Skin of body (tissue), 2 donors: ENCODE data around the gene RWDD3. TPM values are rescaled to one million over a fixed set of nuclear protein-coding genes. Genes with fewer than 3 reads are reported as not detected.

ENCODE experiments used
- DNase-seq: peaks from one replicate; lab custom pipeline; 2025; lab: John Stamatoyannopoulos, UW
- total RNA-seq: library from RNA; depleted of rRNA; stranded (reverse); fragments of >200 nt; gene quantifications from one replicate; pipeline ENCODE4 v1.2.3, GENCODE V29; 2014

Gene RWDD3
- total RNA-seq, 1 donor from 2014 or later, result 17.1 TPM

DNA sequence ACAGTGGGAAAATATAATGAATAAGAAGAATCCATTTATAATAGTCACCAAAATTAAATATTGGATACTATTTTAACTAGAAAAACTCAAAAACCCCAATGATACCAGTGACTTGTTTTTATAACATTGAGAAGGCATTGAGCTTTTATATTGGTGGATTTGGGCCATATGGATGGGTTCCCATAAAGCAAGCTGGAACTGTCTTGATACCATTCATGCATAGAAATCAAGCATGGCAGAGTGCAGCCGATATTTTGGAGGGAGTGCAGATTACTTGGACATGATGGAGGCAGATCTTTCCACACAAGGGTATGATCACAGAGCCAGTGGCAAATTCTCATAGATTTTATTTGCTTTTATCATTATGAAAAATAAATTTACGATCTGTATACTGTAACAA is 3.8 kb upstream of the RWDD3 start:
- no peak for DNase-seq

DNA sequence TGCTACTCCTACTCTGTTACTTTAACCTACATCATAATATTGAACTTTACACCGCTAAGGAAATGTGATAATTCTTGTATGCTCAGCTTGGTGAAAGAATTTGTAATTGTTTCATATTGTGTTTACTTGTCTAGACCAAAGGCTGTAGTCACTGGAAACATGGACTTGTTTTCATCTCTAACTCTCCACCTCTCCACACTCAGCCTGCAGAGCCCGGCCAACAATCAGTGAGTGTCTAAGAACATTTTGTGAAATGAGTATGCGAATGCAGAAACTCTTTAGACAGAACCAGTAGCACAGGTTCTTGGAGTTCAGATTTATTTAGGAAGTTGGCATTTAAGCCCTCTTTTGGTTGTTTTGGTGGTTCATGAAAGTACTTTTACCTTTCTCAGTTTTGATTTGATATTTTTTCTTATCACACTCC is 3.2 kb upstream of the RWDD3 start:
- no peak for DNase-seq

DNA sequence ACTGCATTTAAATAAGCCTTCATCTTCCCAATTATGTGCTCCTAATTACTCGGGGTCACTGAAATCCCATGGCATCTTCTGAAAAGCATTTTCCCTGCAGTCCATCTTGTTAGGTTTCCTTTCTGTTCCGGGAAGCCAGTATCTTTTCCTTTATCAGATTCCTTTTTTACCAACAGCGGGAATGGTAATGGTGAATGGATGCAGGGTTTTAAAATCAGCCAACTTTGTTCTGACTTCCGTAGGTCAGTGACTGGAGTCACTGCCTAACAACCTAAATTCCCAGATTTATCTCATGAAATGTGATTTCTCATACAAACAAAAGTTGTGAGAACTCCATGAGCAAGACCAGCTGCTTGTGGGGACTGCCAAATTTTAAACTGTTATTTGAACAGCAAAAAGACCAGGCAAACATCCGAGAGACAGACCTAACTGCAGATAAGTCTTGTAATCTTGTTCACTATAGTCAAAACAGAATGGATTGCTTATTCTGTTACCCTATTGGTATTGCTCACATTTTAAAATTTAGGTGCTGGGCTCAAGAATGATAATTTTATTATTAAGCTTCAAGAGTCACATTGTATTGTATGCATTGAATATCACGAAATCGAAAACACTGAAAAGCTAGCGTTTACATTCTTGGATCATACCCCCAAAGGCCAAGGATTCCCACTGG is 1.2 kb upstream of the RWDD3 start:
- DNase-seq, result no peak

DNA sequence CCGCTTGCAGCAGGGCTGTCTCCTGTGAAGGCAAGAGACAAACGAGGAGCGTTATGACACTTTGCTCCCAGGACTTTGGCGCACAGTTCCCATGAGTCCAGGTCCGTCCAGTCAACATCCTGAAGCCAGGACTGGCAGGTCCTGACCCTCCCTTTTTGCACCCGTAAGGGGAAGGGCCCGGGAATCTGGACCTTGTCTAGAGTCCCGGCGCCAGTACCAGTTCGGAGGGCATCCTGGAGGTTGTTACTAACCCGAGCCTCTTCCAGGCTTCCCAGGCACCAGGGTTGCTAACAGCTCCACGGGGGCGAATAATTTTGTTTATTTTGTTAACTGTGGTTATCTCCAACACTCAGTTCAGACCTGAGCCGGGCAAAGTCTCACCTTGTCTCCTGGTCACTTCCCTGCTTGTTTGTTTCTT is 682 bp upstream of the RWDD3 start:
- no peak for DNase-seq

DNA sequence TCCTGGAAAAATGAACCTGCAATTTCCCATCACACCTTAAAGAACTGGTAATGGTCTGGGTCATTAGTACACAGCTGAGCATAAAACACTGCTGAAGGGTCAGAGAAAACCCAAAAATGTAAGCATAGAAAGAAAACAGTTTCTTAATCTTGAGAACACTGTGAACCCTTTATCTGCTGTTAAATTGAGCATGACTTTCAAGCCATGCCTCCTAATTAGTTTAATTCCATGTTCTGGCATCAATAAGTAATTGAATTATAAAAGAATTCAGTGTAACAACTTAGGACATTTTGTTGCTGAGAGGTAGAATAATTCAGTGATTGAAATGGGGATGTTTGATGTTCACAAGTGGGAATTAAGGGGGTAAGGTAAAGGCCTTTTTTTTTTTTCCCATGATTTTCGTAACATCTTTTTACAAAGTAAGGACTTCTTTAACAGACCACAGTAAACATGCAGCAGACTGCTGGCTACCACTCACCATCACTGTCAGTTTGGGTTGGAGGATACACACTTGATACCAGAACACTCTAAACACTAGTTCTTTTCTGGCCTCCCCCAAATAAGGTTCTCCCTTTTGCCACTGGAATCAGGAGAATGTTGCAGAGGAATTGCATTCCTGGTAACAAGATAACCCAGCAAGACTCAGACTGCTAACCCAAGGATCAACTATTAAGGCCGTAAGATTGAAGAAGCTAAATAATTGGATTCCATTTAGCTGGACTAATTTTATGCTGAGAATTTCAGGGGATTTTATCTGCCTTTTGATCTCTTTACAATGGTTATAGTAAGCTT is 3.0 kb downstream of the RWDD3 start:
- DNase-seq, result no peak

DNA sequence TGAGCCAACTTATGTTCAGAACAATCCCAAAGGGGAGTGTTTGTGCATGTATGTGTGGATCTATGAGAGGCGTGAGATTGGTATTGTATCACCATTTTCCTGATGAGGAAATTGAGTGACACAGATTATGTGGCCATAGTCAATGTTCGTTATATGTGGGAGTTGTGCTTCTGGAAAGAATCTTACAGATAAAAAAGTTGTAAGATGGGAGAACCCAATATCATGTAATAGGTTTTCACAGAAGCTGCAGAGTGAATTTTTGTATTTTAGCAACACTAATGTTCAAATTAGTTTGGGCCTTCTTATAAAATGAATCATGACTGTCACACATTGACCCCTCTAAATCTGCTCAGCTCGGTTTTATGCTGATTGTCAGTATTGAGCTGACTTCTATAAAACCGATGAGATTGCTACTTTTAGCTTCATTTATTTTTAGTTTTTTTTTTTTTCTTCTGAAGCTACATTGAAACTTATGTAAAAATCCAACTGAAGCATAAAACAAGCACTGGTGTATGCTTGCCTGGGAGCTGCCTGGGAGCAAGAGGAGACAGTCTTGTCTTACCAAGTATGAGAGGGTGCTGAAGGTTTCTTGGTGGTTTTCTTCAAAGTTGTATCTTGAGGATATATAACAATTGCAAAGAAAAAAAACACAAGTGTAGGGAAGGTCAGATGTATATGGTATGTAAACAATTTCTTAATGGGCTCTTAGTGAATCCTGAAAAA is 4.1 kb downstream of the RWDD3 start:
- DNase-seq, result no peak

DNA sequence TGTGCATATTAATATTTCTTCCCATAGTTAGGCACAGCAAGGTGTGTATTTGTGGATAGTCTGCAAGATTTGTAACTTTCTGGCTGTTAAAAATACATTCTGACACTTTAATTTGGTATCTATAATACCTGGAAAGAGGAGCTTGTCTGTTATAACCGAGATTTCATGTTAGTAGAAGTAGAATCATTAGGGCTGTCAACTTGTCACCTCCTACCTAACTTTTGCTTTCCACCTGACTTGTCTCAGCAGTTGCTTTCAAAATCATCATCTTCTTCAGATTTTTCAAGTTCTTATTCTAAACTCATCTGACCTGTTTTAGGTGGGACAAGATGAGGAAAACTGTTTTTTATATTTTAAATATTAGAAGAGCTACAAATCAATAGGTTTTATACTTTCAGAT is 11.0 kb downstream of the RWDD3 start:
- no peak for DNase-seq

DNA sequence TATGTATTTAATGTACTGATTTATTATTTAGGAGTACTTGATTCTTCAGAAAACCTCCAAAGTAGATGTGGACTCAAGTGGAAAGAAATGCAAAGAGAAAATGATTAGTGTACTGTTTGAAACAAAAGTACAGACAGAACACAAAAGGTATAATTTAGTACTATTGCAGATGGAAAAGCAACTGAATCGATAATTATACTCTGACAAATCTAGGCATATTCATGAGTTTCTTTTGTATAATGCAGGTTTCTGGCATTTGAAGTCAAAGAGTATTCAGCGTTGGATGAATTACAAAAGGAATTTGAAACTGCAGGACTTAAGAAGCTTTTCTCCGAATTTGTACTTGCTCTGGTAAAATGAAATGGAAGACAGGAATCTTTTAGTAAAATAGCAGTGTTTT is 12.5 kb downstream of the RWDD3 start:
- DNase-seq, result no peak

DNA sequence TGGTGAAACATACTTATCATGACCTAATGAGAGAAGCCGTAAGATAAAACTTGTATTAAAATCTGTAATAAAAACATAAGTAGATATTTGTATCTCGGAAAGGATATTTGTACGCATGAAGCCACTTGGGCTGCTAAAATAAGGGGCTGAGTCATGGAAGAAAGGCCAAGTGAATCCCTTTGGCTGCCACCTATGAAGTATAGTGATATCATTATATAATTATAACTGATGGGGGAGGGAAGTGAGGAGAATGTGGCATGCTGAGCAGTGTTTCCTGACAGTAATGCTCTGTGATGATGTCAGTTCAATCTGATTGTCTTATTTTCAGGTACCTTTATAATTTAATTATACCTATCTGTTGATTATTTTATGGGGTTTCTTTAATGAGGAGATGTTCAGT is 13.6 kb downstream of the RWDD3 start:
- DNase-seq, result no peak

DNA sequence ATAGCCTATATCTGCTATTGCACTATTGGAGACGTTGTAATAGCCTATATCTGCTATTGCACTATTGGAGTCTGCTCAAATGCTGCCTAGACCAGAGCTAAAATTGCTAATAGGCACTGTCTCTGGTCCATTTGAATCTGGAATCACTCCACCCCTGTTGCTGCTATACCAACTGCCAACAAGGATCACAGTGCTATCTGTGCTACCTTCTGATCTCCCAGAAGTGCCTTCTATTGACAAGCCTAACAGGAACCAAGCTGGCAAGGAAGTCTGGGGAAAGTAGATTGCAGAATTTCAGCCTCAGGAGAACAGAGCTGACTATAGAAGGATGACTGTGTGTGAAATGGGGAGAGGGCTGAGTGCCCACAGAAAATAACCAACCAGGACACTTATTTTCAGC is 15.9 kb downstream of the RWDD3 start:
- no peak for DNase-seq

DNA sequence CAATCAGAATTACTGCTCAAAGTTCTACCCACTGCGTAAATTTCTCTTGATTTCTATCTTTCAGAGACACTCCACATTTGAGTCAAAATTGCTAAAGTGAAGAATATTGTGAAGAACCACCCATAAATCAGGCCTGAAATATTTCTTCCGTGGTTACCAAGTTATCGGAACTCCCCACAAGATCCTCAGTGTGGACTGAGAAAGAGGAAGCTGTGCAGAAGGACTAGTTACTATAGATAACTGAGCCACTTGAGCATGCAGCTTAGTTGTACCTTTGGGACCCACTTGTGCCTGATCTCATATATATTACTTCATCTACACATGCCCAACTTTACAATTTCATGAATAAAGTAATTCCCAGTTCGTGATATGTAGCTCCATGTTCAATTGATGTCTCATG is 18.4 kb downstream of the RWDD3 start:
- no peak for DNase-seq

DNA sequence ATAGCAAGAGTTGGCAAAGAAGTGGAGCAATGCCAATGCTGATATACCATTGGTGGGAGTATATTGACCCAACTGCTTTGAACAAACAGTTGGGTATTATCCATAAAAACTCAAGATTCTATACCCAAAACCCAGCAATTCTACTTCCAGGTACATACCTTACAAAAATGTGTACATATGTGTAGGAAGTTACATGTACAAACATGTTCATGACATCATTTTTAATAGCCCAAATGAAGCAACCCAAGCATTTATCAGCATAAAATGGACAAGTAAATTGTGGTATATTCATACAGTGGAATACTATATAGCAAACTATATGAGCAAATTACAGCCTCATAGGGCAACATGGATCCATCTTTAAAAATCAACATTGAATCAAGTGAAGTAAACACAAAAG is 20.9 kb downstream of the RWDD3 start:
- DNase-seq, result no peak

DNA sequence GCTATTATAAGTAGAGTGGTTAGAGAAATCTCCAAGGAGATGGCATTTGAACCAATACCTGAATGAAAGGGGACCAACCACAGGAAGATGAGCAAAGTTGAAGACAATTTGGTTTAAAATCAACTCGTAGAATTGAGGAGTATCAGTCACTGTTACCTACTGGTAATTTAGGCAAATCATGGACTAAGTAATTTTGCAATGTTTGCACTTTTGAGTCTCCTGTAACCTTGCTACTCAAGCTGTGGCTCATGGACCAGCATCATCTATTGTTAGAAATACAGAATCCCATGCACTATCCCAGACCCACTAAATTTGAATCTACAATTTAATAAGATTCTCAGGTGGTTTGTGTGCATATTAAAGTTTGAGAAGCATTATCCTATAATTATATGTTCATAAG is 21.8 kb downstream of the RWDD3 start:
- DNase-seq, result no peak

DNA sequence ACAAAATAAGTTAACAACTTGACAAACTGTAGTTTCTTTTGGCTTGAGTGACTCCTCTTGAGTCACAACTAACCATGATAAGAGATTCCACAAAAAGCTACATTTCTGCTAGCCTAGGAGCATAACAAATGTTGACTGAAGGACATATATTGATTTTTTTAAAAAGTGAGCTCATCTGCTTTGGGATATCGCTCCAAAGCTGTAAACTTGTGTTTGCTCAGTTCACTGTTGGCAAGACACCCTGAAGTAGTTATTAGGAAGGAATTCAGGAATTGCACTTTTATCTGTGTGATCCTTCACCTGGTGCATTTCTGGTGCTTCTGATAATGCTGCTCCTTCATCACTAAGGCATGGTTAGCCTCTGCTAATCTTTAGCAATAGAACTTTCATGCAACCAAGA is 23.7 kb downstream of the RWDD3 start:
- DNase-seq, result no peak

DNA sequence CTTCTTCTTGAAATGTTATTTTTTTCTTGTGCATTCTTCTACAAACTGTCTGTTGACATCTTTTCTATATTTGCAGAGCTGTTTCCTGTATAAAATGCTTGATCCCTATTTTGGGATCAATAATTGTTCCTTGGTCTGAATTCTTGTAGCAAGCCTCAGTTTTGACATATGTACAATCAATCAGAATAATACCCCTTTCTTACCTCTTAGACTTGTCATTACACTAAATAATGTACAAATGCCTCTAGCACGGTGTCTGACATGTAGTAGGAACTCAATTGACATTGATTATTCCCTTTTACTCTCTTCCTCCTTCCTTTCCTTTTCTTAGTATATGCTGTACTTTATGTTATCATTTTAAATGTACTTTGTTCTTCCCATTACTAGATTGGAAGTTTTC is 25.2 kb downstream of the RWDD3 start:
- no peak for DNase-seq

DNA sequence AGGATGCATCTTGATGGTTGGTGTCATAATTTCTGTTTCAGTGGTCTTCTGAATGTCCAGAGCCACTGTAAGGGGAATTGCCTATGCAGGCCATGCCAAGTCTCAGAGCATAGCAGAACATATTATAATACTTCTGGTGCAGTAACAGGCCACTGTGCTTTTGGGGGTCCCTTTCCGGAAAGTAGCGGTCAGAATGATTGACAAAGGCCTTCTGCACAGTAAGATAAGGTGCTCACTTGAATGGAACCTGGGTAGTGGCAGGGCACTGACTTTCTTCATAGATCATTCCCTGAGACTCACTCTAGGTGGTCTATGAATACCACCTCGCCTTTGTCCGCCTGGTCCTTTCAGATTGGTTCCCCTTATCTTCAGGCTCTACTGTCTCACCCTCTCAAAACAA is 28.9 kb downstream of the RWDD3 start:
- no peak for DNase-seq

DNA sequence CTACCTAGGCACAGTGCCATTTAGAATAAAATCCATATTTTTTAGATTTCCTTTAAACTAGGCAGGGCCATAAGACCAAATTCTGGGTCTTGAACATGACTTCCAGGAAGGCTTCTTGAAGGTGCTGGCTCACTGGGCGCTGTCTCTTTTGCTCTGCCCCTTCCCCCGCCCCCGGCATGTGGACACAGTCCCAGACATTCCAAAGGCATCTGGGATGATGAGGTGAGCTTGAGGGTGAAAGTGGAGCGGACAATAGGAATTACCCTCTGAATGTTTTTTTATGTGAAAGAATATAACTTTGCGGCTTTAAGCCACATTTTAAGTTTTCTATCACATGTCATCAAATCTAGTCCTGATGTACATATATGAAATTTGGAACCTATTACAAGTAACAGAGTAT is 29.4 kb downstream of the RWDD3 start:
- no peak for DNase-seq

DNA sequence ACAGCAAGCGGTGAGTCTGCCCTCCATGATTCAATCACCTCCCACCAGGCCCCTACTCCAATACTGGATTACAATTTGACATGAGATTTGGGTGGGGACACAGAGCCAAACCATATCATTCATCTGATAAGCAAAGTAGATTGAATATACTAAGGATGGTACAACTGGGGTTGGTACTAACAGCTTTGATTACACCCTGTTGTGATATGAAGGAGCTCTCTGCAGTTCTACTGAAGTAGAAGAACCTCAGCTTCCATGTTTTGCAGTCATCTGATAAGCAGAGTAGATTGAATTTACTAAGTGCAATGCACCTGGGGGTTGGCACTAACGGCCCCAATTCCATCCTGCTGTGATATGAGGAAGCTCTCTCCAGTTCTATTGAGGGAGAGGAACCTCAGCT is 31.1 kb downstream of the RWDD3 start:
- no peak for DNase-seq

DNA sequence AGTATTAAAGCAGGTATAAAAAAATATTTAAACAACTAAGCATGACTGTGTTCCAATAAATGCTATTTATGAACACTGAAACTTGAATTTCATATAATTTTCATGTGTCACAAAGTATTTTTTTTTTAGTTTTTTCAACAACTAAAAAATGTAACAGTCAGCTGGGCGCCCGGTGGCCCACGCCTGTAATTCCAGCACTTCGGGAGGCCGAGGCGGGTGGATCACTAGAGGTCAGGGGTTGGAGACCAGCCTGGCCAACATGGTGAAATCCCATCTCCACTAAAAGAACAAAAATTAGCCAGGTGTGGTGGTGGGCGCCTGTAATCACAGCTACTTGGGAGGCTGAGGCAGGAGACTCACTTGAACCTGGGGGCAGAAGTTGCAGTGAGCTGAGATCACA is 42.4 kb downstream of the RWDD3 start:
- DNase-seq, result no peak

DNA sequence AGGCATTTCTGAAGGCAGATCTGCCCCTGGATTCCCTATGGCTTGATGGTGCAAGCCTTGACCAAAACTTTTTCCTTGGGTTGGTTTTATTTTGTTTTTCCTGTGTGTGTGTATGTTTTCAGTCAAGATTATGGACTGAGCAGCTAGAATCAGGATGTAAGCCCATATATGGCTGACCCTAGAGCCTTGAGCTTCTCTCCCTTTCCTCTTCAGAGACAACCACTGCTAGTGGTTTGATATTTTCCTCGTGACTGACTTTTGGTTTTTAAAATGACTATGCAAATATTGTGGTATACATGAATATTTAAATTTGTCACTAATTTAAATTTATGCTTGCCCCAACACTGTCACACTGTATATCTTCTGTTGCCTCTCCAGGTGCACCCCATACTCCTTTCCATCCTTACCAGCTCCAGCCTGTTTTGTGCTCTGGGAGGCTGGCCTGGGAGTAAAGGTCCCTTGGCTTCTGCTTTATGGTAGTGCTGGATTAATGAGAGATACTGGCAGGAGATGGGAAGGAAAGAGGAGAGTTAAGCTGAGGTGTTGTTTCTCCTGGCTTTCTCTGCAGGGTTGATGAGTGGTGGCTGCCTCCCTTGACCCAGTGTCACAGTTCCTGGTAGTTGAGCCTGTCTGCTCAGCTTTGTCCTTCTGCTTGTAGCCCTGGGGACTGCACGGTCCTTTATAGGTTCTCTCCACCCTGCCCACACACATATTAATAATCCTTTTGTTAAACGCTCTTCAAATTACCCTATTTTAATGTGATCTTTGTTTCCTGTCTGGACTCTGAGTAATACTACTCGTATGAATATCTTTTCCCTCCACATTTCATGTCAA is 44.4 kb downstream of the RWDD3 start:
- no peak for DNase-seq

DNA sequence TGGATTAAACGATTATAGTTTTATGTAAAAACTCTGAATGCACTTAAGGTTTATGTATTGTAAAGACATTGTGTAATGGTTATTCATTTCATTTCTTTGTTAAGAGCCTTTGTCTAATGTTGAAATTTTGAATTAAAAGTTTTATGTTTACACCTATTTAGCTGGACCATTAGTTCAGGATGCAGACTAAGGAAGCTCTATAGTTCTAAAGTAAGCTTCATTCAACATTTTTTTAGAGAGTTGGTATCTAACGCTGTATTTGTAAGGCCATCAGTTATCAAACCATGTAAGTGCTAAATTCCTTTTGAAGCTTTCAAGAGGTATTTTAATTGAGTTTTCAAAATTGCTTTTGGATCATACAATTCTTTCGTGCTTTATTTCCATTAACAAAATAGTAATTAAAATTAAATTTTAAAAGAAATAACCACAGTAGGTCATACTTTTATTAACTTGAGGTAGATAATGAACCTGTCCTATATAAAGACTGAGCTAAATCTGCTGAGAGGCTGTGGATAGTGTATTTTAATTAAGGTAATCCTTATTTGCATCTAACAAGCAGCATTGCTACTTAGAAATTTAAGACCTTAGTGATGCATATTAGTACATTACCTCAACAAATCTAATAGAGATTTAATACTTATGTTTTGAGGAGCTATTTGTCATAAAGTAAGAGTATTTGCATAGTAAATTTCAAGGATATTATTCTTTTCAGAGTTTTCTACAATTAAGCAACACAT is 47.9 kb downstream of the RWDD3 start:
- DNase-seq, result no peak
